ENCODE data around the gene FAM8A1.
"Not testable (repeated sequence)": the region's sequence is repeated elsewhere in the genome, so short reads cannot be mapped to it uniquely, and the experiment has no call there.

Gene FAM8A1

GRCh38 chr6:17599877-17600526 is at the start of gene FAM8A1:
Gene FAM8A1, plus strand, starts transcription at chr6:17600302. Its CDS starts 108 bp downstream, at chr6:17600410.
- peak; percentile 81 for DNase-seq

- DNase-seq: no peak
Observed at GRCh38 chr6:17551383-17551958, 48.6 kb upstream of the FAM8A1 start.

- no peak for DNase-seq
Observed at GRCh38 chr6:17552861-17553260, 47.2 kb upstream of the FAM8A1 start.

- no peak for DNase-seq
Observed at GRCh38 chr6:17556014-17556413, 44.1 kb upstream of the FAM8A1 start.

GRCh38 chr6:17562636-17563035 is 37.5 kb upstream of the FAM8A1 start:
- DNase-seq: no peak

- no peak for DNase-seq
Observed at GRCh38 chr6:17565399-17565798, 34.7 kb upstream of the FAM8A1 start.

GRCh38 chr6:17574866-17575560 is 25.1 kb upstream of the FAM8A1 start:
- peak; percentile 83 for DNase-seq

GRCh38 chr6:17577059-17577458 is 23.0 kb upstream of the FAM8A1 start:
- DNase-seq: no peak

GRCh38 chr6:17580518-17581048 is 19.5 kb upstream of the FAM8A1 start:
- no peak for DNase-seq

GRCh38 chr6:17581282-17581681 is 18.8 kb upstream of the FAM8A1 start:
- DNase-seq: not testable (repeated sequence)

GRCh38 chr6:17583811-17584210 is 16.3 kb upstream of the FAM8A1 start:
- no peak for DNase-seq

GRCh38 chr6:17584241-17584803 is 15.8 kb upstream of the FAM8A1 start:
- DNase-seq: peak; percentile 48

GRCh38 chr6:17585766-17586490 is 14.2 kb upstream of the FAM8A1 start:
- DNase-seq: peak; percentile 7

GRCh38 chr6:17586623-17587022 is 13.5 kb upstream of the FAM8A1 start:
- DNase-seq: not testable (repeated sequence)

GRCh38 chr6:17588011-17588410 is 12.1 kb upstream of the FAM8A1 start:
- DNase-seq: no peak

GRCh38 chr6:17589406-17590096 is 10.6 kb upstream of the FAM8A1 start:
- DNase-seq: peak; percentile 82

GRCh38 chr6:17591287-17591686 is 8.8 kb upstream of the FAM8A1 start:
- no peak for DNase-seq

- DNase-seq: no peak
Observed at GRCh38 chr6:17593246-17593645, 6.9 kb upstream of the FAM8A1 start.

- no peak for DNase-seq
Observed at GRCh38 chr6:17596085-17596484, 4.0 kb upstream of the FAM8A1 start.

- DNase-seq: no peak
Observed at GRCh38 chr6:17600527-17601385, 654 bp downstream of the FAM8A1 start.

GRCh38 chr6:17601386-17601703 is 1.2 kb downstream of the FAM8A1 start:
- DNase-seq: no peak

Measured in NCI-H226 (cell line).